ENCODE measurements around the gene OGFOD3.

- TF ChIP-seq, protein P1, sequence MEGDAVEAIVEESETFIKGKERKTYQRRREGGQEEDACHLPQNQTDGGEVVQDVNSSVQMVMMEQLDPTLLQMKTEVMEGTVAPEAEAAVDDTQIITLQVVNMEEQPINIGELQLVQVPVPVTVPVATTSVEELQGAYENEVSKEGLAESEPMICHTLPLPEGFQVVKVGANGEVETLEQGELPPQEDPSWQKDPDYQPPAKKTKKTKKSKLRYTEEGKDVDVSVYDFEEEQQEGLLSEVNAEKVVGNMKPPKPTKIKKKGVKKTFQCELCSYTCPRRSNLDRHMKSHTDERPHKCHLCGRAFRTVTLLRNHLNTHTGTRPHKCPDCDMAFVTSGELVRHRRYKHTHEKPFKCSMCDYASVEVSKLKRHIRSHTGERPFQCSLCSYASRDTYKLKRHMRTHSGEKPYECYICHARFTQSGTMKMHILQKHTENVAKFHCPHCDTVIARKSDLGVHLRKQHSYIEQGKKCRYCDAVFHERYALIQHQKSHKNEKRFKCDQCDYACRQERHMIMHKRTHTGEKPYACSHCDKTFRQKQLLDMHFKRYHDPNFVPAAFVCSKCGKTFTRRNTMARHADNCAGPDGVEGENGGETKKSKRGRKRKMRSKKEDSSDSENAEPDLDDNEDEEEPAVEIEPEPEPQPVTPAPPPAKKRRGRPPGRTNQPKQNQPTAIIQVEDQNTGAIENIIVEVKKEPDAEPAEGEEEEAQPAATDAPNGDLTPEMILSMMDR (IDR thresholded peaks at IDR 0.05; ENCODE audit: insufficient read depth, low read length, poor library complexity, severe bottlenecking): no peak
- TF ChIP-seq EZH2phosphoT487 (conservative IDR thresholded peaks at IDR 0.05; ENCODE audit: low read length): no peak
Measured at GRCh38 chr17:82408288-82408937, 10.0 kb downstream of the OGFOD3 start.

Data from SU-DHL-6 (cell line).